ENCODE results near the gene NIT1.

NIT1 gene, protein sequence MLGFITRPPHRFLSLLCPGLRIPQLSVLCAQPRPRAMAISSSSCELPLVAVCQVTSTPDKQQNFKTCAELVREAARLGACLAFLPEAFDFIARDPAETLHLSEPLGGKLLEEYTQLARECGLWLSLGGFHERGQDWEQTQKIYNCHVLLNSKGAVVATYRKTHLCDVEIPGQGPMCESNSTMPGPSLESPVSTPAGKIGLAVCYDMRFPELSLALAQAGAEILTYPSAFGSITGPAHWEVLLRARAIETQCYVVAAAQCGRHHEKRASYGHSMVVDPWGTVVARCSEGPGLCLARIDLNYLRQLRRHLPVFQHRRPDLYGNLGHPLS

DNA sequence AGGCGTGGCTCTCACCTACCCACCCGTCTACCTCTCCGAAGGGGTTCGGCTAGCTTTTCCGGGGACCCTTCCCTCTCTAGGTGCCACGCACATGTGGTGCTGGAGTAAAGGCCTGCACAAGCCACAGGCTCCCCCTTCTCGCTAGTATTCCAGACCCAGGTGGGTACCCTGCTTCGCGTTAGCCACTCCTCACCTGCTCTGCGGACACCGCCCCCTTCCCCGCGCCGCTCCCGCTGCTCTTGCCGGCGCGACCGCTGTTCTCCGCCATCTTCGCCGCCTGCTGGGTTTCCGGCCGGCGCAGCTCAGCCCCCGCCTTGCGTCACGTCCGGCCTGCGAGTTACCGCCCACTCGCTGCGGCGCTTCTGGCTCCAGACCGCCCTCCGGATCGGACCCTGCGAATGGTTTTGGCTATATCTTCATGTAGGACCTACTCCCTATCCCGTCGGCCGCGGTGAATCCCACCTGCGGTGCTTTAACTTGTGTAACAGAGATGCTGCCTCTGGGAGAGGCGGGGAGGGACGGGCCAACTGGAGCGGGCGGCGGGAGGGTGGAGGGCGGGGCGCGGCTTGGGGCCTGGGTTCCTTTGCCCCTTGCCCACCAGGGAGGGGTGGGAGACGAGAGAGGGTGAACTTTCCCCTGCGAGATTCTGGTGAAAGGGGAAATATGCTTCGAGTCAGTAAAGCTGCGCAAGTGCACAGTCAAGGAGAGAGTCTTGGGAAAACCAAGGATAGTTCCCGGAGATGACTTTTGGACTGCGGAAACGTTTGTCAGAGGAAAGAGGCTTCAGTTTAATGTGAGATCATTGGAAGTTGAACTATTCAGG is at the start of gene NIT1, which contains the start of gene PFDN2:
Gene NIT1 (plus strand): TSS at position 347 of the 823 bp plus-strand sequence. CDS start 72 bp downstream, at position 419.
Gene PFDN2 (minus strand): TSS at position 279 of the 823 bp plus-strand sequence. CDS start 11 bp downstream, at position 268.
- peak; percentile 55 for DNase-seq

DNA sequence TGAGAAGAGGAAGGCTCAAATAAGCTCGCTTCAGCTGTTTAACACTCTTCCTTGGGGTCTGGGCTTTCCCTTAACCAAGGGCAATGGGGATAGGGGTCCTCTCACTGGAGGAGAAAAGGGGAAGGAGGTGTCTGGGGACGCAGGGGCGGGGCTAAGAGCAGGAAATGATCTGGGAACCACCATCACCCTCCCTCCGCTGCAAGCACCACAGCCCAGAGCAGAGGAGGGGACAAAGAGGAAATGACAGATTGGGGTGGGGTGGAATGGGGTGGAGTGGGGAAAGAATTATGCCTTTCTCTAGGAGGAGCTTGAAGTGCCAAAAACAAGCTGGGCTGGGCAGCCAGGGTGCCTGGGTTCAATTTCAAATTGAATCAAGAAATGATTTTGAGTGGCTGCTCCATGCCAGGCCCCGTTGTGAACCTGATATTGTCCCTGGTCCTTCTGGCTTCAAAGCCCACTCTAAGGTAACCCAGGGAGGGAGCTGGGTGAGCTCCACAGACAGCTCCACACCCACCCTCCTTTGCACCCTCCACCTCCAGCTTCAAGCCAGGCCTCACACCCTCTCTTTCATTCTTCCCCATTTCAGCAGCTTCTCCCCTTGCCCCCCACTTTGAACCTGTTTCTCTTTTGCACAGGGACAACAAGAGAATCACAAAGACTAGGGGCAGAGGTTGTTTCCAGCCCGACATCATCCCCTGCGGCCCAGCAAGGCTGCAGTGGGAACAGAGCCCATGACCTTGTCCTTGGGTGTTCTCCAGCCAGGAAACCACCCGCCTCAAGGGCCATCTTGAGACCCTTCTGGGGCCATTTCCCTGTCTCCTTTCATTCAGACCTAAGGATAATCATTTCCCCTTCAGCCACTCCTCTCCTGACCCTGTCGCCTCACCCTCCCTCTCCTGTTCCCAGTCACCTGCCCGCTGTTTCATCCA is 49.3 kb upstream of the NIT1 start:
- no peak for DNase-seq

DNA sequence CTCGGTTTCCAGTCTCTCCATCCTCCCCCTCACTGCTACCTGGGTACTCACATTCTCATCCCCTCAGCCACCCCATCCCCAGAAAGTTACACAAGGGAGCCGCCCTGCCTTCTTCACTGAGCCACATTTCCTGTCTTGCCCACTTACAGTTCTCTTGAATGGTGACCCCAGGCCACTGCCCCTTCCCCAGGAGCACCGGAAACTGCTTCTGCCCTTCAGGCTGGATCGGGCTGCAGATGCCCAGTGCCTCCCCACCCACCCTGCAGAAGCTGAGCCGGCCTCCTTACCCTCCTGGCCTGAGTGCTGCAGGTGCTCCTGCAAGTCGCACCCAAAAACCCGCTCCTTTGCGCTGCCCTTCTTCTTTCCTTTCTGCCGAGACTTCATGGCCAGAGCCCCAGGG is 48.7 kb upstream of the NIT1 start:
- no peak for DNase-seq

DNA sequence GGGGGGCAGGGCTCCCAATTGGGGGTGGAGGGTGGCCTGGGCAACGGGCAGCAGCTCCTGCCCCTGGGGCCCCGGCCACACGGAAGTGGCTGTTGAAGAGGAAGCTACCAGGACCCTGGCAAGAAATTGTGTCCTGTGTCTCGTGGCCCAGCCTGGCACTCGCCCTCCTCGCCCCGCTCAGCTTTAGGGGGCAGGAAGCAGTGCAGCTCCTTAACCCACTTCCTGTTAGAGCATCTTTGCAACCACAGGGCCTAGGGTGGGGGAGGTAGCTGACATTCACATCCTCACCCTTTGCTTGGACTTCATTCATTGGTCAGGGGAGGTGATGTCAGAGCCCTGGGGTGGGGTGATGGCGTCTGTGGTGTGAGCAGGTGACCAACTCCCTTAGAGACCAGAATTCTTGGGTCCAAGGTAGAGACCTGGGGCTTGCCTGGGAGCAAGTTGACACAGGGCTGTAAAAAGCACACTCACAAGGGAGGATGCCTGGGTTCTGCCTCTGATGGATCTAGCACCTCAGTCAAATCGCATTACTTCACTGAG is 48.1 kb upstream of the NIT1 start, which contains the start of gene ARHGAP30:
Gene ARHGAP30 (minus strand): TSS at position 161 of the 540 bp plus-strand sequence. CDS start 267 bp downstream, outside the sequence.
- no peak for DNase-seq

DNA sequence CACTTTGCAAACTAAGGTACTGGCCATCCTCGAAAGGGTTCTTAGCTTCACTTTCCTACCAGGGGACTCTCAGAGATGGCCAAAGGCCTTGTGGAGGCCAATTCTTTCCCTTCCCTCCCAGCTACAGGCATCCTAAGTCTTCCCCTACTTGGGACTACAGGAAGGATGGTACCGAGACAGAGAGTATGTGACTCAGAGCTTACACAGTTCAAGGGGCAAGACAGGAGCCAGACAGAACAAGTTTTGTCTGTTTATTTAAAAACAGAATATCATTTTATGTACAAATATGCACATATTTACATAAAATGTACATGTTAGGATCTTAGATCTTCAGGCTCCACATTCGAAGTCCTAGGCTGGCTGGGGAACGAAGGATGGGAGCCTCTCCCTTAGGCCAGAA is 47.1 kb upstream of the NIT1 start:
- DNase-seq, result no peak

DNA sequence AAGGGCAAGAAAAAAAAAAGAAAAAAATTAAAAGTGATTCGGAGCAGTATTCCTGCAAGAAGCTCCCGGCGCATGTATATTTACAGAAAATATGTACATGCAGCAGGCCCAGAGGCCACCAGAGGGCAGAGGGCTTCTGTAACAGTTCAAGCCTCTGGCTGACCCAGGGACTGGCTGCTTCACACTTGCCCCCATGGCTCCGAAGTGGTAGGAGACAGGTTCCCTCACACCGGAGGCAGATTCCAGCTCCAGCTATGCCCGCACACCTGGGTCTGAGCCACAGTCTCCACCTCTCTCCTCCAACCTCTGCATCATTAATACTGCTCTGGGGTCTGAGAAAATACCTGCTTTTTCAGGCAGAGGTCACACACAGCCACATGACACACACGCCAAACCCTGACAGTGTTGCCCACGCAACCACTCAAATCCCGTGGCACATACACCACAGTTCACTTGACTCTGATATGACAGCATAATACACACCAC is 46.0 kb upstream of the NIT1 start:
- no peak for DNase-seq

DNA sequence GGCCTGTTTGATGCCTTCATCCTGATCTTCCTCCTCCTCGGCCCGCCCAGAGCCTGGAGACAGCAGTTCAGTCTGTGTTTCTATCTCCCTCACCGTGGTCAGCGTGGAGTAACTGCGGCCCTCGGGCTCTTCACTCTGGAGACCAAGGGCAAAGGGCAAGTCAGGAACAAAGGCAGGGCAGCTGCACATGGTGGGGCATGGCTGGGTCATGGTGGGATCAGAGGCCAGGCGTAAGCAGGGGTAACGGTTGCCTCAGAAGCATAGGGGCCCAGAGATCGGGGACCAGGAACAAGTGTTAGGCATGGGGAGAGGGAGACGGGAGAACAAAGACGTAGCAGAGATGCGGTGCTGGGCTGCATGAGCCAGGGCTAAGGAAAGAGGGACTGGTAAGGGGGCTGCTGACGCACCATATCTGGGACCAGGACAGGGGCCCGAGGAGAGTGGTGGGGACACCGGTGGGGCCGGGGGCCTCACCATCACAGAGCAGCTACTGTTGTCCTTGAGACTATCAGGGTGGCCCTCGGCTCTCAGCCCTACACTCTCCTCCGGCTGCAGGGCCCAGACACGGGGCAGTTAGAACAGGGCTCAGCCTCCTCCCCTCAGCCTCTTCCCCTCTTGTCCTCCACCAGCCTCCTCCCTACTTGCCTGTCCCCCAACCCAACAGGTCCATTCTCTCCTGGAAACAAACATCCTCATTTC is 45.0 kb upstream of the NIT1 start:
- DNase-seq, result no peak

DNA sequence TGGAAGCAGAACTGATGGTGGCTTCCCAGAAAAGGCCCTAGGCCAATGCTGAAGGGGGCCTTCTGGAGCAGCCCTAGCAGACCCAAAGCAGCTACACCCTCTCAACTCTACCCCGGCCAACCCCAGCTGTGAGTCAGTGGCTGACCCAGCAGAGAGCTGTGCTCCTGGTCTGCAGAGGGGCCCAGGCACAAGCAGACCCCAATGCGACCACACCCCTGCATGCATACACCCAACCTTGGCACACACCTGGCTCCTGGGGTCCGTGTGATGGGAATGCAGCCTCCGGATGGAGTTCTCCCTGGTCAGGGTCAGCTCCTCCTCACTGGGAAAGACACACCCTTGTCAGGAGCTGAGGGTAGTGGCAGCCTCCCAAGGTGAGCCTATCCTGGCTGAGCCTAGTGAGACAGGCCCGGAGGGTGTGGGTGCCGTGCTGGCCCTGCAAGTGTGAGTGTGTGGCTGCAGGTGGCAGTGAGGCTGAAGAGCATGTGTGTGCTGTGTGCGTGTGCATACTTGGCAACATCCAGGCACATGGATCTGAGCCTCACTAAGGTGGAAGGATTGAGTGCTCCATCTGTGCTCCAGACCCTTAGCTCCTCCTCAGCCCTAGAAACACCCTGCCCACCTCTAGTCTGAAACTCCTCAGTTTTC is 44.3 kb upstream of the NIT1 start:
- DNase-seq, result no peak

DNA sequence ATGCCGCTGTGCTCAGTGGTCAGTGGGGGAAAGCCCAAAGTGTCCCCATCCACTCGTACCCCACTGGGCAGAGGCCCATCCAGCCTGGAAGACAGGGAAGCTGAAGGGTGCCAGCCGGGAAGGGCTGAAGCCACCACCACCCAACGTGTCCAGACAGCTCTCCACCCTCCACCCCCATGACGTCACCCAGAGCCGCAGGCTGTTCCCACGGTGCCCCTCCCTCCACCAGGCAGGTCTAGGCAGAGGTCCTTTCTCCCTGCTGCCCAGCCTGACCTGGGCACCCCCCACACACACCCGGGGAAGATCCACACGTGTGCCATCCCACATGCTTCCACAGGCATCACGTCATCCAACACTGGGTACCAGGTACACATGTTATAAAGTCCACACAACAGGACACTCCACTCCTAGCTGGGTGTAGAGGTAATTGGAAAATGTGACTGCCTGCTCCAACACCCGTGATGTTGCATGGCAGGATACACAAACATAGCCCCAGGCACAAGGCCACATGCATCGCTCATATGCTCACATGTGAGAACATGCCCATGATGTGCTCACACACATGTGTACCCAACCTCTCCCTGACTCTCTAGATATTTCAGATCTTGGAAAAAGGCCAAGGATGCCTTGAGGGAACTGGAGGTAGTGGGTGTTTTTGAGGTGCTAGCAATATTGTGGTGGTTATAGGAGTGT is 43.1 kb upstream of the NIT1 start:
- DNase-seq, result no peak

DNA sequence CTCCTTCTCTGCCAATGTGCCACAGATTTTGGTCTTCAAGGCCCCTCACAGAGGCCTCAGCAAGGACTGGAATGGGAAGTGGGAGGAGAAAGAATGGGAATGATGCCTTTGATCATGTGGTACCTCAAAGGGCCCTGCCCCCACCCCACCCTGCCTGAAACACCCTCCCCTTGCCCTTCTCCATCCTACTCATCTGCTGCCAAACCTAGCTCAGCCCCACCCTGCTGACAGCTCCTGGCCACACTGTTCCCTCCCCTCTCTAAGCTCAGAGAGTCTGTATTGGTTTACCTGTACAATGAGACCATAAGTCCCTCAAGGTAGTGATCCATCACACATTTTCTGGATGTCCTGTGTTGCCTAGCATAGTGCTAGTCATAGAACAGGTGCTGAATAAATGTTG is 41.5 kb upstream of the NIT1 start:
- no peak for DNase-seq

DNA sequence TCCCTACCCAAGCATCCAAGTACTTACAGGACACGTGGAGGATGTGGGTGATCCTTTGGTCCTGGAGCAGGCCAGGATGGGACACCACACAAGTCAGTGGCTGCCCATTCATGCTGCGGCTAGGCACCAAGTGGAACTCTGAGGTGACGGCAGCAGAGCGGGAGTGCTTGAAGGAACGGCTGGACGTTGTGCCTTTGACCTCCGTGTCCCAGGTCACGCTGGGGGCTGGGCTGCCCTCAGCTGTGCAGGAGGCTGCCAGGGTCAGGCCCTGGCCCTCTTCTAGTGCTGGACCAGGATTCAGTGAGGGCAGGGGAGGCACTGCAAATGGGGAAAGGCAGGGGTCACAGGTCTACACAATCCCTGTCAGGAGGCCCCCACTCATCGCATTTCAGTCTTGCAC is 40.5 kb upstream of the NIT1 start:
- no peak for DNase-seq

DNA sequence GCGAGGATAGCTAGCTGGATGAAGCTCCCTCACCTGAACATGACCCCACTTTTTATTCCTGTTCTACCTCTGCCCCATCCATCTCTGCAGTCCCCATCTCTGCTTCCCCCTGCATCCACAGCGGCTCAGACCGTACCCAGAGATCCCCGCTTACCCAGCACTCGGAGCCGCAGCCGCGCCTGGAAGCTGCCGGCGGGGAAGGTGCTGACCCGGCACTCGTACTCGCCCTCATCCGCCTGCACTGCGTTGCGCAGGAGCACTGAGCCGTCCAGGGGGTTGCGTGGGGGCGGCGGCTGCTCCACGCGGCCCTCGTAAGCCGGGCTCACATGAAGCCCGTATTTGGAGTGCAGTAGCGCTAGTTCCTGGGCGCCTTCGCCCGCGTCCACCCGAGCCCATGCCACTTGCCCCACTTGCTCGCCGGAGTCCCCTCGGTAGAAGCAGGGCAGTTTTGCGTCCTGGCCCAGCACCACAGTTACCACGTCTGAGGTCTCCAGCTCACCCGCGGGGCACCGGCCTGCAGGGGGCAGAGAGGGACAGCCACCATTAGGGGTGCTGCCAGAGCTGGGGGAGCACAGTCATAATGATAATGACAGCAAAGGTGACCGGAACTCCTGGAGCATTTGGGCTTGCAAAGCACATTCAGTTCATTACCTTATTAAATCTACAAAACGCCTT is 38.3 kb upstream of the NIT1 start:
- no peak for DNase-seq

DNA sequence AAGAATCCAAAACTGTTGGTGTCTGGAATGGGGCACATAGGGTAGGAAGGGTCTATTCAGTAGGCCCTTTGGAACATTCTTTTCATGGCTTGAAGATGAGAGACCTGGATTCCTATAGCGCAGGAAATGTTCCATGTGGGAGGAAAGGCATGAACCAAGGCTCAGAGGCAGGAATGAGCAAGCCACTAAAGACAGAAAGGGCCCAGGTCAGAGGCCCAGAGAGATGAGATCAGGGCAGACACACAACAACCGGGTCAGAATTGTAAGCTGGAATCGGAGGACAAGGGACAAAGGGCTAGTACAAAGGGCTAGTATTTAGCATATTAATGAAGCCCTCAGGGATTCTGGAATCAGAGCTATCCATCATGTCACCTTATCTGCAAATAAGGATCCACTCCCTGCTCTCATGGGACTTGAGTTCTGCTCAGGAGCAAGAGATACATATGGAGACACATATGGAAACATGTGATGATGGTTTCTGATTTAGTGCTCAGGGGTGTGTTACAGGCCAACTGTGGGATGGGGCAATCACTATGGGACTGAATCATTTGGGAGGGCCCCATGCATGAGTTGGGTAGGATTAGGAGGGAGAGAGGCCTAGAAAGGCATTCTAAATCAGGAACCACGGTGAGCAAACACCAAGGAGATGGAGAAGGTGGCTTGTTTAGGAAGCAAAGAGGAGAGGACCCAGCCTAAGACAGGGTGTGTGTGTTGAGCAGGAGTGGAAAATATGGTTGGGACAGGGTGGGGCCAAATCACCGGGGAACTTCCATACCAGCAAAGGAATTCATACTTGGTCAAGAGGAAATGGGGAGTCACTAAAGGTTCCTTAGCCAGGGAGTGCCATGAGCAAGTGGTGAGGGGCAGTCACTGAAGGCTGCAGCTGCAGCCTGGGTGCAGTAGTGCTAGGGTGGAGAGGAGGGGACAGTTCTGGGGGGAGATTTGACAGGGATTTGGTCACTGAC is 37.2 kb upstream of the NIT1 start:
- no peak for DNase-seq

DNA sequence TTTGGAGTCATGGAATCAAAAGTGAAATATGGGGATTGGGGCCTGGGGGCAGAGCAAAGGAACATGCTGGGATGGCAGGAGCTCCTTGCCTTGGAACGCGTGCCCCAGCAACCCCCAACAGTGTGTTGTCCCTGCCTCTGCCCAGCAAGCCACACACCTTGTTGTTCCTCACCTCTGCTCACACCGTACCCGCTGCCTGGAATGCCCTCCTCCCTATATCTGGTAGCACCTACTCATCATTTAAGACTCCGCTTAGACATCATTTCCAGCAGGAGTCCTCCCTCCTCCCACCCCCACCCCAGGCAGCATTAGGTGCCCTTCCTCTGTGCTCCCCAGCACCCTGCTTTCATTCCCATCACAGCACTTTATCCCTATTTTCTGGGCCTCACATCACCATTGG is 36.4 kb upstream of the NIT1 start:
- no peak for DNase-seq

DNA sequence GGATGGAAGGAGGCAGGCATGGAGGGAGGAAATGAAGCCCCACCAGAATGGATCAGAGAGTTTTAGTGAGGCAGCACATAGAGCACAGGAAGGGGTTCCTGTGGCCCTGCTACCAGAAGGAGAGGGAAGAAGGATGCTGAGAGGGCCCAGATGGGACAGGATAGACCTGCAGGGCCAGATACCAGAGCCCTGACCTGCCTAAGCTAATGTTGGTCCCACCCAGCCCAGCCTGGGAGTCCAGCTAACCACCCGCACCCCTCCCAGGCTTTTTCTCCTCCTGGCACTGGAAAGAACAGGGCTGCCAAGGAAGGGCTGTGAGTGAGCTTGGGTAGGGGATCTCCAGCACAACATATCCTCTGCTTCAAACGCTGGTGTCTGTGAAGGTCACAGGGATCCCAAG is 35.4 kb upstream of the NIT1 start:
- no peak for DNase-seq

DNA sequence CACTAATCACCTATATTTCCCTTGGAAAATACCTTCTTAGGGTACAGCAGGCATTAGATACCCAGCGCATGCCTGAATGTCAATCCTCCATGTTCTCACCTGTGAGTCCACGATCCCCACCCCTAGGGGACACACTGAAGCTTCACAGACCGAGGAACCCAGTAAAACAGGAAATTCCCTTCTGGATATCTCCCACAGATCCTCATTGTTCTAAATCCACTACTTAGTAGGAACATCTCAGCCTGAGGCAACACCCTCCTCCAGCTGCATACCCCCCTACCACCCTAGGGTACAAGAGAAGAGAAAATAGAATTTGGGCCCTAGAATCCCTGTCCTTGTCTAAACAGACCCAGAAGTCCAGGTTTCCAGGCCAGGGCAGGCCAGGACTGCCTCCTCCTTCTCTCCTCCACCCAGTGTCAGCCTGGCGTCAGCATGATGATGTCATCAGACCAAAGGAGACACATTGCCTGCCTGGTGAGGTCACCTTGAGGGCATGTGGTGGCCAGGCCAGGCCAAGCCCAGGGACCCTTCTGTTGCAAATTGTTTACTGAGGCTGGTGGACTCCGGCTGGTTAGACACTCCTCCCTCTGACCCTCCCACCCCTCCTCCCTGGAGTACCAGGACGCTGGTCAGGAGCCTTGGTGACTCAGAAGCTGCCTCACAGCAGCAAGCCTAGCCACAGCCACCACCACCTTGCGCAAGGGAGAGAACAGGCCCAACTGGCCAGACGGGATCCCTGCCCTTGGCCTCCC is 34.7 kb upstream of the NIT1 start:
- DNase-seq, result no peak

DNA sequence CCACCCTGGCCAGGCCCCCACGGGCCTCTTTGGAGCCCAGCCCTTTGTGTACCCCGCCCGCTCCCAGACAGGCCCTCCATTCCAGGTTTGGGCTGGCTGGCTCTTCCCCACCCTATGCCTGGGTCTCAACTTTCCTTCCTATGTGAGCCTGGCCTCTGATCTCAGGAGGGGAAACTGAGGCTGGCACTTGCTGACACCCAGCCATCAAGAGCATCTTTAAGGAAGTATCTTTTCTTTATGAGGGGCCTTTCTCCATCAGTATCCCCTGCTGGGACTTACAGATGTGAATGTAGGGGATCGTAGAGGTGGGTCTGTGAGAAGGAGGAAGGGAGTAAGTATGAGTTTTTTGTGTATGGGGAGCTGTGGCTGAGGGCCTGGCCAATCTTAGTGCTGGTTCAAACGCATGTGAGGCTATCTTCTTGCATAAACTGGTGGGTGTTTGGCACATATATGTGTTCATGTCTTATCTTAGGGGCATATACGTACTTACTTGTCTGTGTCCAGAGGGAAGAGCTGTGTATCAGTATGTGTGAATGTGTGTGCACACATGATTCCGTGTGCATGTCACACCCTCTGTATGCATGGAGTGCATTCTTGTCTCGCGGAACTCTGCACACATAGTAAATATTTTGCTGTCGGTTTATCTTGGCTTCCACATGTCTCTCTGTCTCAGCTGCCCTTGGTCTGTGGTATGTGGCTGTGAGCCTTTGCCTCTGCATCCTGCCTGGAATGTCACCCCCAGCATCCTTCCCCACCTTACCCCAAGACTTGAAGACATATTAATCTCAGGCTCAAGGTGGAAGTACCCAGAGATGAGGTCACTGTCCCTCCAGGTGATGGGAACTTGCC is 33.9 kb upstream of the NIT1 start:
- no peak for DNase-seq

Measured in NCI-H1436 (cell line).